HG03196 (cell line): ENCODE data around the gene ZNF775.

ENCODE experiments used
- ATAC-seq: cut with Tn5 transposase; IDR thresholded peaks from one replicate; pipeline ENCODE4 v1.9.1; 2021; ENCODE audit not compliant: unreplicated experiment

Gene ZNF775

DNA sequence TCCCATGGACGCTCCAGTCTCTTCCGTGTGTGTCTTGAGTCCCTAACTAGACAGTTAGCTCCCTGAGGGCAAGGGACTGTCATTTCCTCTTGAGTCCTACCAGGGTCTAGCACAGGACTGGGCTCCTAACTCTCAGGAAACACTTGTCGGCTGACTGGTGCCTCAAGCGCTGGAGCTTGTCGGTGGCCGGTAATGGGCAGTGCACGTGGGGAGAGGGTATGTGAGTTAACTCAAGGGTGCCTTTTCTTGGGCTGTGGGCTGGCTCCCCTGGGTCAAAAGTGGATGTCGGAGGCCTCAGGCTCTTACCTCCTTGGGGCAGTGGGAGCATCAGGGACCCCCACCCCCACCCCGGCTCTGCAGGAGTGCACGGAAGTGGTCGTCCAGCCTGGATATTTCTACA is 32.9 kb downstream of the ZNF775 start:
- ATAC-seq: no peak

DNA sequence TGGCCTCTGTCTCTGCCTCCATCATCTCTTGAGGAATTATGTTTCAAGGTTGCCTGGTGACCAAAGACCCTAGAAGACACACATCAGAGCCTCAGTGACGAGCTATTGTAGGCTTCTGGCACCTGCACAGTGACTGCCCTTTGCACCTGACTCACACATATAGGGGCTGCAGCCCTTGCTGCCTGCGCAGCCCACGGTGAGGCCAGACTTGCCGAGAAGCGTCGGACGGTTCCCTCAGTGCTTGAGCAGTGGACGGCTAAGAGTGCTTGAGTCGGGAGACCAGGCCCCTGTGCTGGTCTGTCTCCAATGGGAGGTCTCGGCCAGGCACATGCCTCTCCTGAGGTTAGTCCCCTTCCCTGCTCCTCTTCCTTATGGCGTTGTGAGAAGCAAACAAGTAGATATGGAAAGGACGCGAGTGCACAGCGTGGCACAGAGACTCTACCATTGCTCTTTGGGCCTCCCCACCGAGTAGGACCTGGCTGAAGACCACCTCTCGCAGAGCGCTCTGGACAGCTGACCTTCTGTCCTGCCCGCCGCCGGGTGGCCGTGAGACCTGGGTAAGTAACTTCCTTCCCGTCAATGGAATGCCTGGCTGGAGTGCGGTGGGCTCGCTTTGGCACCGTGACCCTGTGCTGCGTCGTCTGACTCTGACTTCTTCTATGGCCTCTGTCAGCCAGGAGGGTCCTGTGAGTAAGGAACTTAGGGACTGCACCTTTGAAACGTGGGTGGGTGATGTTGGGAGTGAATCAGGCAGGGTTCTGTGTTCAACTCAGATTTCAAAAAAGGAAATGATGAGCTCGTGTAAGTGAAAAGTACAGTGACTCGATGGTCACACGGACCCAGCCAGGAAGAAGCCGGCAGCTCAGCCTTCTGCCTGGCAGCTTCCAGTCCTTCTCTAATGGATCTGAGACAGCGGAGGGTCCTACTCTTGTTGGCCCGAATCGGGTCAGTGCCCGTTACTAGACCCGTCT is 33.7 kb downstream of the ZNF775 start:
- ATAC-seq: no peak

DNA sequence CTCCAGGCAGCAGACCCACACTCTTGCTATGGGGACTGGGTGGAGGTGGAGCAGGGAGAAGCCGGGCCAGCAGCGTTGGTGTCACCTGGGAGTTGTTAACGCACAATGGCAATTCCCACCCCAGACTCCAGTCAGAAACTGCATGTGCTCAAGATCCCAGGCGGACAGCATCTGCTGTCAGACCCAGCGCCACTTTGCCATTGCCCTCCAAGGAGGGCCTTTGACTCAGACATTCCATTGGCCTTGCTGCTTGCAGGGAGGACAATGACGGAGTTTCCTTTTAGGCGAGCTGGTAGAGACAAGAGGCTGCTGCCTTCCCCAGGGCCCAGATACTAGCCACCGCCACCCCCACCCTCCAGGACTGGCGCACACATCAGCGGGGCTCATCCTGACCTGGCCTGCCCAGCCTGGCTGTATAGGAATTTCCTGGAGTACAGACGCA is 34.5 kb downstream of the ZNF775 start:
- ATAC-seq: no peak

DNA sequence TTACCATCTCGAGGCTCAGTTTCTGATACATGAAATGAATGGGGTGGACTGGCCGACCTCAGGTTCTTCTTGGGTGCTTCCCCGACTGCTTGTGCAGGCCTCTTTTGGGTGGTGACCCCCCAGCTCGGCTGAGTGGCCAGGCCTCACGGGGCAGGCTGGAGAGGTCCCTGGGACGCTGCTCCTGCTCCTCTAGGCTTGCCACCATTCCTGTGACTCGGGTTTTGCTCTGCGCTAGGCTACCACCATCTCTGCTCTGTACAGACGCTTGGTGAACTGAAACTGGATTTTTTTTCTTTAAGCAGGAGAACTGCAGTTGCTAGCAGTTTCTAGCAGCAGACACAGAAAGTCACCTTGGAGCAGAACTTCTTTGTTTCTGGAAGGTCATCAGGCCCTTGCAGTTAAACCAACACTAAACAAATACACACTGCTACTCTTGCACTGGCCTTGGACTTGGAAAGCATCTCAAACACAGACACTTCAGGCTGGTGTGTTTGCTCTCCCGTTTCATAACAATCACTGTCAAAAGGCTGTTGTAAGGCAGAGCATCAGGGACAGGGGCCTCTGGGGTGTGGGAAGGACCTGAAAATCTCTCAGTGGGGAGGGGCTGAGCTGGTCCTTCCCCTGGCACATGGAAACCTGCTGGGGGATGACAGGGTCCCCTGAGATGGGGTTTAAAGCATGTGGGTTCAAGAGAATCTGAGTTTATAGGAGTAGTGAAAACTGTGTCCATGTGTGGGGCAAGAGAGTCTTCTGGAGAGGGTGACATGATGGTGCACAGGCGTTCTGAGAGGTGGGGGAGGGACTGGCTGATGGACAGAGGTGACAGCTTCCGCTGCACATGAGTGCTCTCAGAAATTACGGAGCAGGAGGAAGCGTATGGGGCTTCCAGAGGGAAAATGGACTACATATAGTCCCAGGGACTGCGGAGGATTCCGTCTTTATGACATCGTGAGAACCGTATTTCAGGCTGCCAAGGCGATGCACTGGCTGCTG is 36.3 kb downstream of the ZNF775 start:
- ATAC-seq: no peak

DNA sequence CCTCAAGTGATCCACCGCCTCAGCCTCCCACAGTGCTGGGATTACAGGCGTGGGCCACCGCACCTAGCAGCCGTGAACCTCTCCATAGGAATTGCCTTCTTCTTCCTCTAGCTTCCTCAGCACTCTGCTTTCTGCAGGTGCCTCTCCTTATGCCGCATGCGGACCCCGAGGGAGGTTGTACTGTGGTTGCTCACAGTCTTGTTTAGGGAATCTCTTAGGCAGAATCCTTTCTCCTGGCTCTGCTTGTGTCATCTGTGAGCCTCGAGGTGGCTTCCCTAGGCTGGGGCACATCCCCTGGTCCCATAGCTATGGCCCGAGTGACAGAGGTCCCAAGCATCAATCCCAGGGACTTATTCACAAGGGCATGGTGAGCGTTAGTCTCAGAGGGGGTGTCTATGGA is 38.1 kb downstream of the ZNF775 start:
- no peak for ATAC-seq

DNA sequence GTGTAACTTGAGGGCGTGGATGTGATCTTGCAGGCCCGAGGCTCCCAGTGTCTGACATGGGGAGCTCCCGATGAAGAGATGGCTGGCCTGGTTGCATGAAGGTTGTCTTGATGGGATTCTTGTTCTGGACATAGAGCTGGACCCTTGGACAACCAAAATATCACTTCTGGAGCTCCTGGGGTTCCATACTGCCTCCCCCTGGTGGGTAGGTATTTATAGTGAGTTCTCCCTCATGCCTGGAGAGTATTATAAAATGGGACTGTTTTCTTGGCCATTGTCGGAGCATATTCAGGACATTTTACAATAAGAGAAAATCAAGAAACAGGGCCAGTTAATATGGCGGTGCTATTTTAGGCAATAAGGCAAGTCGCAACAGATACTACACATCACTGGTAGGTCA is 38.7 kb downstream of the ZNF775 start:
- ATAC-seq: no peak

DNA sequence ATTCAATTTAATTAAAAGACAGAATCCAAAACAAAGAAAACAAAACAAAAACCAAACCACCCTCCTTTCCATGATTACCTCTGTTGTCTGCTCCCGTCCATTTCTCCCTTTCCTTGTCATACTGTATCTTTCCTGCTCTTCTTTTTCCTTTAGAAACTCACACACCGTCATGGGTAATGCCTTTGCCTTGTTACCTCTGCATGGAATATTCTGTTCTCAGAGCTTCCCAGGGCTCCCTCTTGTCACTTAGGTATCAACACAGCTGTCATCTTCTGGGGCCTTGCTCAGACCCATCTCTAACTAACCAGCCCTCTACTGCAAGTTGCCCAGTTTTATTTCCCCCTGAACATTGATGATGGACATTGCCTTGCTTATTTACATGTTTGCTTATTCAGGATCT is 41.1 kb downstream of the ZNF775 start:
- no peak for ATAC-seq

DNA sequence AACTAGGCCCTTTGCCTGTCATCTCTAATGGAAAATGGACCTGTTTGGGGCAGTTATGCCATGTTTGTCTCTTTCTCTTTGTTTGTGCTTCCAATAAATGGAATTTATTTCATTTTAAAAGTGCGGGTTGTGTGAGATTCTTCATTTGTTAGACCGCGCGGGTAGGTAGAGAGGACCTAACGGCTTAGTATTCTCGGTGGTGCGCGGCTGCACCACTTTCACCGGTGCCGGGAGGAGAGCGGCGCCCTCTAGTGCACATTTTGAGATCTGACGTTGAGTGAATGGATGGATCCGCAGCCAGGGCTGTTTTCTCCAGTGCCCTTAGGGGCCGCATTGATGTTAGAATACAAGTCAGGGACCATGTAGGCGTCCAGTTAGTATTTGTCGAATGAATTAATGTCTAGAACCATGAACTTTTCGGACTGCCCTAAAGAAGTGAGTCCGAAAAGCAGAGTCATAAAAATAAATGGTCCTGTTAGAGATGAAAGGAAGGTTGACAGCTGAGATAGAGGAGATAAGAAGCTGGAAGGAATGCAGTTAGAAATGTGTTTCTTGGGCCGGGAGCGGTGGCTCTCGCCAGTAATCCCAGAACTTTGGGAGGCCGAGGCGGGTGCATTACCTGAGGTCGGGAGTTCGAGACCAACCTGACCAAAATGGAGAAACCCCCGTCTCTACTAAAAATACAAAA is 42.0 kb downstream of the ZNF775 start:
- ATAC-seq: peak; percentile 95

DNA sequence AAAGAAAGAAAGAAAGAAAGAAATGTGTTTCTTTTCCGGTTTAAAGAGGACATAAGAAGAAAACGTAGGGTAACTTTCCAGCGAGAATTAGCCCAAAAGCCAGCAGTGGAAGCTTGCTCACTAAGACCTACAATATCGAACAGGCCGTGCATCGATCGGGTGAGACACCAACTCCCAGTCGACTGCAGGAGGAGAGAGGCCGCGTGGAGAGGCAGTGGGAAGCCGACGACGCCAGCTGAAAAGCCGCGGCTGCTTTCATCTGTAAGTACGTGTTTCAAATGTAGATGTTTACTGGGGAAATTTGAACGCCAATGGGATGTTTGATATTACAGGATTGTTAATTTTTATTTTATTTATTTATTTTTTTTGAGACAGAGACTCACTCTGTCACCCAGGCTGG is 42.7 kb downstream of the ZNF775 start:
- ATAC-seq: no peak

DNA sequence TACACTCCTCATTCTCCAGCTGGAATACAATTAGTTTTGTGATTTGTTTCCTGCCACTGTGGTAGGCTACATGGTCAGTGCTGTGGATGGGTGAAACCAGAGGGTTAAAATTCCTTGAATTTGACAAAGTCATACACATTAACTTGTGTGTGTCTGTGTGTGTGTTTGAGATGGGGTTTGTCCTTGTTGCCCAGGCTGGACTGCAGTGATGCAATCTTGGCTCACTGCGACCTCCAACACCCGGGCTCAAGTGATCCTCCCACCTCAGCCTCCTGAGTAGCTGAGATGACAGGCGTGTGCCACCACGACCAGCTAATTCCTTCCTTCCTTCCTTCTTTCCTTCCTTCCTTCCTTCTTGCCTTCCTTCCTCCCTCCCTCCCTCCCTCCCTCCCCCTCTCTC is 46.5 kb downstream of the ZNF775 start:
- ATAC-seq: no peak

DNA sequence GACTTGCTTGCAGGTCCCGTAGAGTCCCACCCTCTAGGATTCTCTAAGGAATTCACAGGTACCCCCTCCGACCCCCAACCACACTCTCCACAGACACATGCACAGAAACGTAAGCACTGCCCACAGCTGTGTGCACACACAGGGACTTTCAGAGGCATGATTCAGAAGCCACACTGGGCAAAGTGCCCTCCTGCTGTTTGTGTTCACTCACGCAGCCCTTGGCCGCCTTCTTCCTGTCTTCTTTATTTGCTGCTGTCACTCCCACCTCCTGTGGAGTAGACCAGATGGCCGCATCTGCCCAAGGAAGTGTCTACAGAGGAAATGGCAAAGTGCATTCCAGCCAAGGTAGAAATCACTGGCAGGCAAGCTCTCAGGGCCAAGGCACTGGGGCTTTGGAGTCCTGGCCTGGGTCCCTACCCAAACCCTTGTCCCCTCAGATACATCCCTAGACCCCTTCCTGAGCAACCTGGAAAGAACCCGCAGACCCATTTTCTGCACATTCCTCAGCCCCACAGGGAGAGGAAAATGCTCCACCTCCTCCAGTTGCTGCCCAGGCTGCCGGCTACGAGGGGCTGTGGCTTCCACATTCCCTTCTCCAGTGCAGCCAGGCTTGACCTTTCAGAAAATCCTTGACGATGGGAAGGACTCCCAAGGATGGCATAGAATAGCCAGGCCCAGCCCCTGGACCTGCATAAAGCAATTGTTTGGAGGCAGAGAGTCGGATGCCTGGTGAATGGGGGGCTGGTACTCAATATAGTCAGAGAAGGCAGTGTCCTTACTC is 49.7 kb downstream of the ZNF775 start:
- peak; percentile 48 for ATAC-seq

DNA sequence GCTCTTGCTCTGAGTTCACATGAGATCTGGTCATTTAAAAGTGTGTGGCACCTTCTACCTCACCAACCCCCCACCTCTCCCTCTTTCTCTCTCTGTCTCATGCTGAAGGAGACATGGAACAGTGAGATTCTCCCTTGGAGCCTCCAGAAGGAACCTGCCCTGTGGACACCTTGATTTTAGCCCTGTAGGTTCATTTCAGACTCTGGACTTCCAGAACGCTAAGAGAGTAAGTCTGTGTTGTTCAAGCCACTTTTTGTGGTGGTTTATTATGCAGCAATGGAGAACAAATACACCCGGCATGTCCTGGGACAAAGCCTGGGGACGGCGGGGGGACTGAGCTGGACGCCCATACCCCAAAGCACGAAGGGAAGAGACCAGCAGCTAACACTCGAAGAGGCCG is 50.6 kb downstream of the ZNF775 start:
- ATAC-seq: no peak

DNA sequence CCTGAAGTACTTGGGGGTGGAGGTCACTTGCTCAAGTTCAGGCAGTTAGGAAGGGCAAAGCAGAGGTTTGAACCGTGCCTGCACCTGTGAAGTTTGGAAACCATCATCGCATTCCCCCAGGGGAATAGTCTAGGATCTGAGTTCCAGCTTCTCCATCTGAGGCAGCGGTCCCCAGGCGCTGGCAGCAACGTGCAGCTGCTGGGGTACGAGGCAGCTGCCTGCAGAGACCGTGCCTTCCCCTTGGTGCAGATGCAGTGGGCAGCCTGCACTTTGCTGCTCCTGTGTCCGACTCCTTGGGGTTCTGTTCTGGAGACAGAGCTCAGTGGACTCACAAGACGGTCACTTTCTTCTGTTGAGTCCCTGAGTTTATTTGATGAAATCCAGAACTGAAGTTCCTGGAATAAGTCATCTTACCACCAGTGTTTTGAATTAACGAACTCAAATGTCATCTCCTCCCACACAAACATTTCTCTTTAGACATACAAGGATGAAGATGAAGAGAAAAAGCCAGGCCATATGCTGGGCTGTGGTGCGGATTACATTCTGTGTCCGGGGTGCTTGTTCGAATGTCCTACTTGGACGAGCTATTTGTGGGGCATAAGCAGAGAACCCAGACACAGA is 51.4 kb downstream of the ZNF775 start:
- no peak for ATAC-seq

DNA sequence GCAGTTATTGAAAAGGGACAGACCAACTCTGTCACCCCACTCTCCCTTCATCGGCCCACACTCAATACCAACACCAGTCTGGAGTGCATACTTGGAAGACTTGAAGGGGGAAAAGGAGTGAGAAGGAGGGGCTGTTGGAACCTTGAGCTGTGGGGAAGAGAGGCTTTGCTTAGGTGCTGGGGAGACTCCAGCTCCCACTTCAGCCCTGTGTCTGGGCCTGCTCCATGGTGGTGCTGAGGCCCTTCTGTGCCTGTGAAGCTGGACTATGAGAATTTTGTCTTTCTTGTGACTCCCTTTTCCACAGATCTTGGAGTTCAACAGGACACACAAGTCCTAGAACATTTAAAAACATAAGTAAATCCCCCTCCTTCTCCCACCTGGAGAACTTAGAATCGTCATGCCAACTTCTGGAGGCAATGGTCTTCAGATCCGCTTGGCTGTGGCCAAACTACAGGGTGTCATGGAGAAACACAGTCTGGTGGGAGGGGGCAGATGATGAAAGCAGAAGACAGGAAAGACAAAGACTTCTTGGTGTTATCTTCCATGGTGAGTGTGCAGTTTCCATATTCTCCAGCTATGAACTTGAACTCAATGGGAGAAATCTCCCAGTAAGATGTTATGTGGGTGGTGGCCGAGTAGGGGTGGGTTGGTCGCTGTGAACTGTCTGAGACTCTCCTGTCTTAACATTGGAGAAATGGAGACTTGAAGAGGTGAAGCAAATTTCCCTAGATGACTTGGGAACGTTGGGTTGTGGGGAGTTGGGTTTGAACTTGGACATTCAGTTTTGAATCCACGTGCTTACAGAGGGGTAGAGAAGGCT is 52.9 kb downstream of the ZNF775 start:
- ATAC-seq: no peak

DNA sequence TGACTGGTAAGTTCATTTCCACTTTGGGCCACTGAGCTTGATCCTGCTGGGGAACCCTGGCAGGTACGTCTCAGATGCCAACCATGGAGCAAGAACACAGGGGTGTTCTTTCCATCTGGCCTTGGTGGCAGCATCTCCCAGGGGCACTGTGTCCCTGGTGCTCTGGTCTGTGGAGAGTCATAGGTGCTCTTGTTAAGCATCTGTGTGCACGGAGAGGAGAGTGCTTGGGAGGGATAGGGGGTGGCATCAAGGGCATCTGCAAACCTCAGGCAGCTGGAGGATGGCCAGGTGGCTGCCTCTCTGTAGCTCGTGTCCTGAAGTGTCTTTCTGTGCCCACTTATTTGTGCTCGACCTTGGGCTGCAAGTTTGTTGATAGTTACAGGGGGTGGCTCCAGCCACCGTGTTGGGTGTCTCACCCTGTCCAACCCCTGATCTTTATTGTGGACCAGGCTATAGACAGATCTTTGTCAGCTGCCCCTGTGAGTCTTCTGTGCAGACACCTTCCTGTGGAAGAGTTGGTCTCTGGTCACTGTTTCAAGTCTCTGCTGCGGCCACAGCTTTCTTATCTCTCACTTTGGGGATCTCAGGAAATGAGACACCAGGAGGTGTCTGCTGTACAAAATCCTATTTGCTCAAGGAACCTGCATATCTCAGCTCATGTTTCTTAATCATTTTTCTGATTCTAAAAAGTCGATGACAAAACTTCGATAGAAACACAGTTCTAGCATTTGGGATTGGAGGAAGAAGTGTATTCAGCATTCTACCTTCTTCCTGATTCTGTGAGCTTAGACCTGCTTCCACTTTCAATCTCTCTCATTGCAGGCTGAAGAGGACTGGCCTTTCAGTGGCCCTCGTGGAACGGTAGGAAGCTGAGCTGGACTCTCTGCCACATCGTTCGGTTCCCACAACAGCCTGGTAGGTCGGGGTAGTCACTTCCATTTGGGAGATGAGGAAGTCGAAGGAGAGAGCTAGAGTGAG is 54.1 kb downstream of the ZNF775 start:
- ATAC-seq: peak; percentile 20

DNA sequence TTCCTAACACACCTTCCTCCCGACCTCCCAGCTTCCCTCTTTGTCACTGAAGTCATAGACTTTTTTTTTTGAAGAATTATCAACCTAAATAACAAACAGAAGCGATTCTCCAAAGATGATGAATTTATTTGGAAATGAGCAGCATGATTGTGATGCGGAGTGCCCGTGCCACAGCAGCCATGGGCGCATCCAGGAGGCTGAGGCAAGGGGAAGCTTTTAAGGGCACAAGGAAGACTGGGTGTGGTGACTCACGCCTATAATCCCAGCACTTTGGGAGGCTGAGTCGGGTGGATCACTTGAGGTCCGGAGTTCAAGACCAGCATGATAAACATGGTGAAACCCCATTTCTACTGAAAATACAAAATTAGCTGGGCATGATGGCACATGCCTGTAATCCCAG is 55.1 kb downstream of the ZNF775 start:
- ATAC-seq: no peak

DNA sequence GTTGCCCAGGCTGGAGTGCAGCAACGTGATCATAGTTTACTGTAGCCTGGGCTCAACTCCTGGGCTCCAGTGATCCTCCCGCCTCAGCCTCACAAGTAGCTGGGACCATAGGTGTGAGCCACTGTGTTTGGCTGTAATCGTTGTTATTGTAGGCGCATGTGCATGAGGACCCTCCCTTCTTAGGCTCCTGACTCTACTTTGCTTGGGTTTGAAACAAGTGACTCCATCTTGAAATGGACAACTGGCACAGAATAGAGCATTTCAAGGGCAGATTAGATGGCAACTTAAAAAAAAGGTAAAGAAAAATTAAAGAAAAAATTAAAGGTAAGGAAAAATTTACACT is 55.9 kb downstream of the ZNF775 start:
- ATAC-seq: no peak
